H9 (cell line): ENCODE data around the gene ZNF674. TPM values are rescaled to one million over a fixed set of nuclear protein-coding genes. Genes with fewer than 3 reads are reported as not detected.

ENCODE experiments used
- DNase-seq: peaks from one replicate; pipeline ENCODE4 v3.0.0-alpha.2; 2017
- H2AFZ ChIP-seq: one replicate; pipeline ENCODE4 v1.6.1; 2013; ENCODE audit warnings: mild to moderate bottlenecking, low read length, control low read depth, moderate library complexity
- H2AK5ac ChIP-seq: 2 replicates; pipeline ENCODE4 v1.6.1; 2013; ENCODE audit warnings: low read length, control low read depth, mixed read lengths; ENCODE audit not compliant: insufficient read length
- H2BK120ac ChIP-seq: one replicate; pipeline ENCODE4 v1.6.1; 2013; ENCODE audit warnings: low read depth, mild to moderate bottlenecking, low read length, control low read depth, inconsistent platforms; ENCODE audit not compliant: poor library complexity, severe bottlenecking
- H2BK12ac ChIP-seq: 2 replicates; pipeline ENCODE4 v1.6.1; 2013; ENCODE audit warnings: low read length, control low read depth, mixed read lengths, low read depth; ENCODE audit not compliant: insufficient read length
- H2BK15ac ChIP-seq: 2 replicates; pipeline ENCODE4 v1.6.1; 2013; ENCODE audit warnings: low read depth, low read length, control low read depth
- H2BK20ac ChIP-seq: one replicate; pipeline ENCODE4 v1.6.1; 2013; ENCODE audit warnings: low read depth, mild to moderate bottlenecking, low read length, control low read depth, inconsistent platforms; ENCODE audit not compliant: poor library complexity, severe bottlenecking
- H2BK5ac ChIP-seq: 2 replicates; pipeline ENCODE4 v1.6.1; 2013; ENCODE audit warnings: low read length, control low read depth, mixed read lengths; ENCODE audit not compliant: insufficient read length
- H3K14ac ChIP-seq: 2 replicates; pipeline ENCODE4 v1.6.1; 2013; ENCODE audit warnings: low read length, control low read depth; ENCODE audit not compliant: insufficient read depth
- H3K18ac ChIP-seq: 2 replicates; pipeline ENCODE4 v1.6.1; 2013; ENCODE audit warnings: low read depth, mild to moderate bottlenecking, mixed read lengths, low read length, control low read depth; ENCODE audit not compliant: insufficient read length
- H3K23ac ChIP-seq: 2 replicates; pipeline ENCODE4 v1.6.1; 2013; ENCODE audit warnings: low read length, control low read depth, mixed read lengths, low read depth; ENCODE audit not compliant: insufficient read length
- H3K23me2 ChIP-seq: 2 replicates; pipeline ENCODE4 v1.6.1; 2013; ENCODE audit warnings: low read depth, mild to moderate bottlenecking, mixed read lengths, low read length, control low read depth; ENCODE audit not compliant: insufficient read length, poor library complexity, severe bottlenecking
- H3K27ac ChIP-seq: 2 replicates; pipeline ENCODE4 v1.5.1; 2013; ENCODE audit warnings: low read length, control low read depth, mixed read lengths, low read depth; ENCODE audit not compliant: insufficient read length
- H3K27me3 ChIP-seq: 2 replicates; pipeline ENCODE4 v1.6.1; 2013; ENCODE audit warnings: low read length, control low read depth, inconsistent platforms; ENCODE audit not compliant: insufficient read depth
- H3K4ac ChIP-seq: 2 replicates; pipeline ENCODE4 v1.6.1; 2013; ENCODE audit warnings: low read depth, mild to moderate bottlenecking, control low read depth, inconsistent platforms, low read length, moderate library complexity
- H3K4me1 ChIP-seq: 2 replicates; pipeline ENCODE4 v1.6.1; 2013; ENCODE audit warnings: low read length, control low read depth, inconsistent platforms; ENCODE audit not compliant: insufficient read depth
- H3K4me2 ChIP-seq: 2 replicates; pipeline ENCODE4 v1.6.1; 2013; ENCODE audit warnings: low read length, control low read depth, mixed read lengths; ENCODE audit not compliant: insufficient read length, insufficient read depth
- H3K56ac ChIP-seq: 2 replicates; pipeline ENCODE4 v1.6.1; 2013; ENCODE audit warnings: low read depth, mild to moderate bottlenecking, mixed read lengths, low read length, control low read depth; ENCODE audit not compliant: insufficient read length
- H3K79me1 ChIP-seq: 2 replicates; pipeline ENCODE4 v1.6.1; 2013; ENCODE audit warnings: low read depth, mild to moderate bottlenecking, moderate library complexity, low read length, control low read depth, inconsistent platforms; ENCODE audit not compliant: insufficient read depth, poor library complexity, severe bottlenecking
- H3K79me2 ChIP-seq: 2 replicates; pipeline ENCODE4 v1.6.1; 2013; ENCODE audit warnings: low read length, control low read depth, inconsistent platforms; ENCODE audit not compliant: insufficient read depth
- H3K9ac ChIP-seq: 2 replicates; pipeline ENCODE4 v1.6.1; 2013; ENCODE audit warnings: low read length, control low read depth, mixed read lengths; ENCODE audit not compliant: insufficient read length; ENCODE audit errors: extremely low read depth
- H3K9me3 ChIP-seq: one replicate; pipeline ENCODE4 v1.6.1; 2013; ENCODE audit warnings: low read depth, low read length, inconsistent platforms; ENCODE audit not compliant: control insufficient read depth
- H3T11ph ChIP-seq: one replicate; pipeline ENCODE4 v1.6.1; 2013; ENCODE audit warnings: mild to moderate bottlenecking, low read length, control low read depth, inconsistent platforms
- H4K20me1 ChIP-seq: one replicate; pipeline ENCODE4 v1.6.1; 2013; ENCODE audit not compliant: control insufficient read depth, insufficient read length, insufficient read depth
- H4K5ac ChIP-seq: 2 replicates; pipeline ENCODE4 v1.6.1; 2013; ENCODE audit warnings: low read depth, mild to moderate bottlenecking, mixed read lengths, low read length, control low read depth; ENCODE audit not compliant: insufficient read length
- H4K8ac ChIP-seq: replicated peaks from 2 replicates; pipeline ENCODE4 v1.6.1; 2013; ENCODE audit warnings: low read length, control low read depth, mixed read lengths, low read depth; ENCODE audit not compliant: insufficient read length
- H4K91ac ChIP-seq: 2 replicates; pipeline ENCODE4 v1.6.1; 2013; ENCODE audit warnings: low read depth, mild to moderate bottlenecking, moderate library complexity, mixed read lengths, low read length, control low read depth; ENCODE audit not compliant: insufficient read length
- H3K27ac Mint-ChIP-seq, 3 experiments: 2 replicates in 2 of 3; 3 replicates in 1 of 3; pipeline ENCODE4 v1.8.0; 2020 to 2021; ENCODE audit warnings: mixed read lengths in 3 of 3, mild to moderate bottlenecking in 1 of 3, moderate library complexity in 1 of 3
- H3K27me3 Mint-ChIP-seq: 2 replicates; pipeline ENCODE4 v1.8.0; 2021; ENCODE audit warnings: low read depth, mild to moderate bottlenecking, moderate library complexity, mixed read lengths
- H3K36me3 Mint-ChIP-seq, 3 experiments: 2 replicates in 2 of 3; 3 replicates in 1 of 3; pipeline ENCODE4 v1.8.0; 2020 to 2021; ENCODE audit warnings: low read depth in 3 of 3, mixed read lengths in 3 of 3; ENCODE audit not compliant: insufficient read depth in 1 of 3
- H3K4me1 Mint-ChIP-seq, 2 experiments: 2 replicates each; pipeline ENCODE4 v1.8.0; 2020; ENCODE audit warnings: mixed read lengths in 2 of 2
- H3K4me3 Mint-ChIP-seq, 2 experiments: 2 replicates in 1 of 2; 3 replicates in 1 of 2; pipeline ENCODE4 v1.8.0; 2020 to 2021; ENCODE audit warnings: mild to moderate bottlenecking in 2 of 2, mixed read lengths in 2 of 2, moderate library complexity in 1 of 2
- H3K9me3 Mint-ChIP-seq, 2 experiments: 2 replicates in 1 of 2; 3 replicates in 1 of 2; pipeline ENCODE4 v1.8.0; 2020; ENCODE audit warnings: mild to moderate bottlenecking in 2 of 2, mixed read lengths in 2 of 2, moderate library complexity in 1 of 2
- WGBS: extraction: QIAGEN DNeasy Blood & Tissue Kit; methylation state at CpG from one replicate; pipeline ENCODE4 v1.1.7; 2013; ENCODE audit warnings: missing lambda C conversion rate, low lambda C conversion rate, mixed read lengths; ENCODE audit not compliant: insufficient read length; ENCODE audit errors: extremely low coverage; 5-methylcytosine and 5-hydroxymethylcytosine counted together
- total RNA-seq: library from RNA; stranded (reverse); gene quantifications from 2 replicates; pipeline ENCODE4 v1.2.1, GENCODE V29; 2021
- TF ChIP-seq, protein P1 (sequence below): fragments of 200-600 bp; sonication (generic); conservative IDR thresholded peaks from 3 replicates; pipeline ENCODE4 v1.8.0; 2021; ENCODE audit warnings: antibody characterized with exemption, mild to moderate bottlenecking

Gene ZNF674
- total RNA-seq, 1 experiment from 2014 or later, result 10.1 TPM

DNA sequence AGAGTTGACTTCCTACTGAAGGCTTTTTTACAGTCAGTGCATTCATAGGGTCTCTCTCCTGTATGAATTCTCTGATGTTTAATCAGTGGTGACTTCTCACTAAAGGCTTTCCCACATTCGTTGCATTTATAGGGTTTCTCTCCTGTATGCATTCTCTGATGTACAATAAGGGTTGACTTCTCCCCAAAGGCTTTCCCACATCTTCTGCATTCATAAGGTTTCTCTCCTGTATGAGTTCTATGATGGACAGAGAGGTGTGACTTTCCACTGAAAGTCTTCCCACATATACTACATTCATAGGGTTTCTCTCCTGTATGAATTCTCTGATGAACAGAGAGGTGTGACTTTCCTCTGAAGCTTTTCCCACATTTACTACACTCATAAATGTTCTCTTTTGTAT lies 45.2 kb downstream of the ZNF674 start:
- no peak overlapping the region for H2BK120ac ChIP-seq
- H3K4me2 ChIP-seq, result no peak overlapping the region
- no peak overlapping the region for H4K8ac ChIP-seq
- no peak overlapping the region for H2BK20ac ChIP-seq
- Mint-ChIP-seq H3K36me3 (peaks cover 66 to 85% (median 83%) of the 10 kb centered on the region in 3 experiments), H3K27ac (no peak overlapping the region), H3K27me3 (no peaks in the 10 kb centered on the region), H3K4me3 (no peak overlapping the region), H3K4me1 (no peaks in the 10 kb centered on the region), H3K9me3 (peaks cover 85 to 86% of the 10 kb centered on the region in 2 experiments)
- no peak overlapping the region for H3K18ac ChIP-seq
- no peak overlapping the region for H2BK12ac ChIP-seq
- H3K79me2 ChIP-seq, result no peaks in the 10 kb centered on the region
- no peak for DNase-seq
- no peak overlapping the region for H4K5ac ChIP-seq
- peaks cover 66% of the 10 kb centered on the region for H3K9me3 ChIP-seq
- H3K14ac ChIP-seq, result no peak overlapping the region
- H2AFZ ChIP-seq, result no peak overlapping the region
- no peak overlapping the region for H3K27ac ChIP-seq
- H3K23ac ChIP-seq, result no peak overlapping the region
- H2BK5ac ChIP-seq, result no peak overlapping the region
- H2BK15ac ChIP-seq, result no peak overlapping the region
- H3K4me1 ChIP-seq, result no peaks in the 10 kb centered on the region
- H3K79me1 ChIP-seq, result no peaks in the 10 kb centered on the region
- no CpG with 5 or more reads among the region's 1 CpG for WGBS
- H3K27me3 ChIP-seq, result no peaks in the 10 kb centered on the region
- H4K20me1 ChIP-seq, result no peaks in the 10 kb centered on the region
- H2AK5ac ChIP-seq, result no peak overlapping the region
- H3K4ac ChIP-seq, result no peak overlapping the region
- no peak overlapping the region for H4K91ac ChIP-seq
- H3K23me2 ChIP-seq, result no peaks in the 10 kb centered on the region
- H3K56ac ChIP-seq, result no peak overlapping the region
- H3T11ph ChIP-seq, result no peak overlapping the region
- TF ChIP-seq, protein P1, sequence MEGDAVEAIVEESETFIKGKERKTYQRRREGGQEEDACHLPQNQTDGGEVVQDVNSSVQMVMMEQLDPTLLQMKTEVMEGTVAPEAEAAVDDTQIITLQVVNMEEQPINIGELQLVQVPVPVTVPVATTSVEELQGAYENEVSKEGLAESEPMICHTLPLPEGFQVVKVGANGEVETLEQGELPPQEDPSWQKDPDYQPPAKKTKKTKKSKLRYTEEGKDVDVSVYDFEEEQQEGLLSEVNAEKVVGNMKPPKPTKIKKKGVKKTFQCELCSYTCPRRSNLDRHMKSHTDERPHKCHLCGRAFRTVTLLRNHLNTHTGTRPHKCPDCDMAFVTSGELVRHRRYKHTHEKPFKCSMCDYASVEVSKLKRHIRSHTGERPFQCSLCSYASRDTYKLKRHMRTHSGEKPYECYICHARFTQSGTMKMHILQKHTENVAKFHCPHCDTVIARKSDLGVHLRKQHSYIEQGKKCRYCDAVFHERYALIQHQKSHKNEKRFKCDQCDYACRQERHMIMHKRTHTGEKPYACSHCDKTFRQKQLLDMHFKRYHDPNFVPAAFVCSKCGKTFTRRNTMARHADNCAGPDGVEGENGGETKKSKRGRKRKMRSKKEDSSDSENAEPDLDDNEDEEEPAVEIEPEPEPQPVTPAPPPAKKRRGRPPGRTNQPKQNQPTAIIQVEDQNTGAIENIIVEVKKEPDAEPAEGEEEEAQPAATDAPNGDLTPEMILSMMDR, result no peak
- H3K9ac ChIP-seq, result no peak overlapping the region
